HCT116 (cell line): ENCODE data around the gene TMOD3. TPM values are rescaled to one million over a fixed set of nuclear protein-coding genes. Genes with fewer than 3 reads are reported as not detected.

Experiments
- ATAC-seq: fragments of 200-7000 bp; cut with Tn5 transposase; 2 replicates; pipeline ENCODE4 v1.9.1; 2020; ENCODE audit warnings: mild to moderate bottlenecking, moderate library complexity
- BruUV-seq: library from RNA; stranded (reverse); fragments of 400-500 nt; replicated peaks from 2 replicates; lab custom pipeline; 2021; lab: Mats Ljungman, UMichigan
- CTCF ChIA-PET: fragments of 300-600 bp; sonication (Branson Sonifier 250); formaldehyde crosslinking; loops from one replicate; lab custom pipeline; 2021; ENCODE audit warnings: antibody characterized with exemption; lab: Charles Lee
- POLR2A ChIA-PET: fragments of 300-600, 350-600 bp; sonication (Branson Sonifier 250); formaldehyde crosslinking; loops from one replicate; lab custom pipeline; 2021; ENCODE audit warnings: antibody characterized with exemption; lab: Charles Lee
- RAD21 ChIA-PET, 2 experiments: fragments of 300-600 bp; sonication (Branson Sonifier 250); formaldehyde crosslinking; loops; one replicate each; lab custom pipeline; 2023; ENCODE audit warnings: low total read pairs in 2 of 2; ENCODE audit not compliant: uncharacterized antibody in 2 of 2, unreplicated experiment in 2 of 2, low non-redundant PET in 1 of 2; lab: Charles Lee
- DNase-seq: peaks from one replicate; pipeline ENCODE4 v3.0.0-alpha.2; 2010; ENCODE audit warnings: low read depth, low spot score
- H2AFZ ChIP-seq: fragments of 200-600 bp; shearing (Covaris generic), sonication (generic); 2 replicates; pipeline ENCODE4 v1.6.1; 2017; ENCODE audit warnings: low read depth, mixed run types, mixed read lengths, antibody characterized with exemption, low read length; ENCODE audit not compliant: poor library complexity, severe bottlenecking
- H3K27ac ChIP-seq: 2 replicates; pipeline ENCODE4 v1.5.1; 2012; ENCODE audit warnings: low read depth, low read length
- H3K27me3 ChIP-seq: fragments of 200-600 bp; sonication (generic); 2 replicates; pipeline ENCODE4 v1.6.1; 2016; ENCODE audit warnings: mixed run types, low read length, mixed read lengths; ENCODE audit not compliant: insufficient read depth
- H3K36me3 ChIP-seq, 2 experiments: fragments of 200-500 bp in 1 of 2; fragments of 200-600 bp in 1 of 2; sonication (Bioruptor generic) in 1 of 2; sonication (generic) in 1 of 2; 2 replicates each; pipeline versions ENCODE4 v1.5.1 to v1.6.1; 2014 to 2016; ENCODE audit warnings: low read length in 2 of 2, inconsistent platforms in 1 of 2, mixed read lengths in 1 of 2, mixed run types in 1 of 2; ENCODE audit not compliant: insufficient read depth in 2 of 2, control insufficient read depth in 1 of 2
- H3K4me1 ChIP-seq, 2 experiments: fragments of 200-600 bp in 1 of 2; sonication (generic) in 1 of 2; 2 replicates each; pipeline versions ENCODE4 v1.5.1 to v1.6.1; 2012 to 2017; ENCODE audit warnings: low read length in 2 of 2, inconsistent platforms in 1 of 2, mild to moderate bottlenecking in 1 of 2, mixed read lengths in 1 of 2, mixed run types in 1 of 2, moderate library complexity in 1 of 2; ENCODE audit not compliant: insufficient read depth in 2 of 2, control insufficient read depth in 1 of 2
- H3K4me2 ChIP-seq: fragments of 200-600 bp; sonication (generic); 2 replicates; pipeline ENCODE4 v1.6.1; 2017; ENCODE audit warnings: mixed run types, low read length, mixed read lengths
- H3K4me3 ChIP-seq, 2 experiments: fragments of 200-600 bp in 1 of 2; sonication (generic) in 1 of 2; replicated peaks in 1 of 2; 2 replicates each; pipeline ENCODE4 v1.5.1; 2011 to 2016; ENCODE audit warnings: low read length in 2 of 2, control low read depth in 1 of 2, low read depth in 1 of 2, mild to moderate bottlenecking in 1 of 2, mixed read lengths in 1 of 2, mixed run types in 1 of 2
- H3K79me2 ChIP-seq: fragments of 200-600 bp; sonication (generic); 2 replicates; pipeline ENCODE4 v1.6.1; 2017; ENCODE audit warnings: mild to moderate bottlenecking, mixed run types, low read length, moderate library complexity, mixed read lengths; ENCODE audit not compliant: insufficient read depth
- H3K9ac ChIP-seq: fragments of 200-600 bp; sonication (generic); 2 replicates; pipeline ENCODE4 v1.6.1; 2016; ENCODE audit warnings: low read length, mixed read lengths
- H3K9me2 ChIP-seq: fragments of 200-600 bp; sonication (generic), shearing (Covaris generic); 2 replicates; pipeline ENCODE4 v1.6.1; 2017; ENCODE audit warnings: mixed run types, mild to moderate bottlenecking, moderate library complexity; ENCODE audit not compliant: insufficient read depth
- H3K9me3 ChIP-seq, 2 experiments: fragments of 200-500 bp in 1 of 2; fragments of 200-600 bp in 1 of 2; sonication (Bioruptor generic) in 1 of 2; sonication (generic) in 1 of 2; 2 replicates each; pipeline ENCODE4 v1.6.1; 2014 to 2017; ENCODE audit warnings: low read length in 2 of 2, mixed read lengths in 2 of 2, inconsistent platforms in 1 of 2, low read depth in 1 of 2, mild to moderate bottlenecking in 1 of 2, mixed run types in 1 of 2, moderate library complexity in 1 of 2; ENCODE audit not compliant: control insufficient read depth in 1 of 2, insufficient read depth in 1 of 2
- H4K20me1 ChIP-seq: fragments of 200-600 bp; sonication (generic), shearing (Covaris generic); 2 replicates; pipeline ENCODE4 v1.6.1; 2017; ENCODE audit warnings: mixed run types, mild to moderate bottlenecking, moderate library complexity; ENCODE audit not compliant: insufficient read depth
- ATF3 ChIP-seq: IDR thresholded peaks from 2 replicates; pipeline ENCODE4 v1.6.1; 2012
- CBX3 ChIP-seq: IDR thresholded peaks from 2 replicates; pipeline ENCODE4 v1.6.1; 2012; ENCODE audit warnings: low read depth
- CEBPB ChIP-seq: IDR thresholded peaks from 2 replicates; pipeline ENCODE4 v1.6.1; 2012; ENCODE audit warnings: low read depth
- EGR1 ChIP-seq: IDR thresholded peaks from 2 replicates; pipeline ENCODE4 v1.6.1; 2012; ENCODE audit warnings: low read depth
- ELF1 ChIP-seq: IDR thresholded peaks from 2 replicates; pipeline ENCODE4 v1.6.1; 2012; ENCODE audit warnings: low read depth, borderline replicate concordance
- EZH2 ChIP-seq: fragments of 200-600 bp; sonication (generic); IDR thresholded peaks from 2 replicates; pipeline ENCODE4 v1.6.1; 2017; ENCODE audit warnings: antibody characterized with exemption, mixed run types
- EZH2phosphoT487 ChIP-seq: fragments of 200-600 bp; IDR thresholded peaks from 2 replicates; pipeline ENCODE4 v1.6.1; 2018; ENCODE audit warnings: antibody characterized with exemption, borderline replicate concordance
- RAD21 ChIP-seq: IDR thresholded peaks from 2 replicates; pipeline ENCODE4 v1.6.1; 2012; ENCODE audit warnings: low read depth, mild to moderate bottlenecking
- SP1 ChIP-seq: IDR thresholded peaks from 2 replicates; pipeline ENCODE4 v1.6.1; 2012; ENCODE audit warnings: low read depth
- TCF7L2 ChIP-seq: IDR thresholded peaks from 2 replicates; pipeline ENCODE4 v1.7.0; 2011; ENCODE audit warnings: borderline replicate concordance, inconsistent platforms; ENCODE audit not compliant: insufficient read depth, insufficient read length; ENCODE audit errors: extremely low read depth
- YY1 ChIP-seq: IDR thresholded peaks from 2 replicates; pipeline ENCODE4 v1.6.1; 2011; ENCODE audit warnings: low read length, low read depth, moderate library complexity, mild to moderate bottlenecking; ENCODE audit not compliant: insufficient replicate concordance; ENCODE audit errors: extremely low read depth
- ZFX ChIP-seq: fragments of 450-650 bp; IDR thresholded peaks from 2 replicates; pipeline ENCODE4 v1.6.1; 2017
- intact Hi-C: fragments of 100-400 bp; cut with micrococcal nuclease; formaldehyde crosslinking; loops from 2 replicates; pipeline ENCODE4 v1.10.0; 2022
- total RNA-seq: library from RNA; stranded (reverse); gene quantifications from one replicate; pipeline ENCODE4 v1.2.1, GENCODE V29; 2021; ENCODE audit not compliant: unreplicated experiment
- TF ChIP-seq, protein P1 (sequence below), 3 experiments: fragments of 200-600 bp in 1 of 3; sonication (generic) in 1 of 3; IDR thresholded peaks in 2 of 3; conservative IDR thresholded peaks in 1 of 3; 2 replicates each; pipeline ENCODE4 v1.5.1; 2012 to 2017; ENCODE audit warnings: low read depth in 2 of 3, low read length in 2 of 3, antibody characterized with exemption in 1 of 3, borderline replicate concordance in 1 of 3, control low read depth in 1 of 3, mild to moderate bottlenecking in 1 of 3, mixed read lengths in 1 of 3, mixed run types in 1 of 3, moderate library complexity in 1 of 3; ENCODE audit not compliant: insufficient read depth in 1 of 3
- TF ChIP-seq, protein P2 (sequence below): IDR thresholded peaks from 2 replicates; pipeline ENCODE4 v1.6.1; 2012; ENCODE audit warnings: low read depth

Gene TMOD3
- total RNA-seq, 1 experiment from 2014 or later, result 78.8 TPM

DNA sequence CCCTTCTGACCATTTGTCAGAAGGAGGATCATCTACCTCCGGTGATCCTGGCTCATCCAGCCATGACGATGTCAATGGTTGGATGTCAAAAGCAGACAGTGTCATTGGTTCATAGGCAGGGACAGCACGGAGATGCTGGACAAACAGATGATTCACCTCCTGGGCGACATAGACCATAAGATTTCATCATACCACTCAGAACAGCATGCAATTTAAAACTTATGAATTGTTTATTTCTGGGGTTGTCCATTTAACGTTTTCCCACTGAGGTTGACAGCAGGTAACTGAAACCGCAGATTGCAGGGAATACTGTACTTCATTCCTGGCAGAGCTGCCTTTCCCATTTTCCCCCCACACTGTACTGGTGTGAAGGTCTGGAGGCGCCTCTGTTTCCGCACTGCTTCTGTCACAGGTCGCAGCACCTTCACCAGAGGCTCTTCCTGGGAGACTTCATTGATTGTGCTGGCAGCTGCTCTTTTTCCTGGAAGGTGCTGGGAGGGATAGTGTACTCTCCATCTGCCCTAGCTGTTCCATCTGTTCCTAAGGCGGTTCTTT, 32.5 kb upstream of the TMOD3 start:
- Histone ChIP-seq H3K9me2 (no peaks in the 10 kb centered on the region), H3K79me2 (no peaks in the 10 kb centered on the region), H3K27me3 (no peaks in the 10 kb centered on the region), H2AFZ (no peak overlapping the region), H3K4me3 (no peak overlapping the region), H3K27ac (no peak overlapping the region), H3K4me2 (no peak overlapping the region), H4K20me1 (no peaks in the 10 kb centered on the region), H3K4me1 (peaks cover 11% of the 10 kb centered on the region in 2 experiments), H3K36me3 (no peaks in the 10 kb centered on the region), H3K9ac (no peak overlapping the region), H3K9me3 (no peaks in the 10 kb centered on the region)
- no peak for DNase-seq
- intact Hi-C loops, result no loop called here
- CTCF ChIA-PET, result no interaction called here
- no TSS peak for BruUV-seq
- POLR2A ChIA-PET, result no interaction called here
- no peak for ATAC-seq
- RAD21 ChIA-PET, result no interaction called here
- TF ChIP-seq EZH2 (no peak), CEBPB (0 out of 2 replicates have a peak, but pooled peaks have one; percentile 41)

DNA sequence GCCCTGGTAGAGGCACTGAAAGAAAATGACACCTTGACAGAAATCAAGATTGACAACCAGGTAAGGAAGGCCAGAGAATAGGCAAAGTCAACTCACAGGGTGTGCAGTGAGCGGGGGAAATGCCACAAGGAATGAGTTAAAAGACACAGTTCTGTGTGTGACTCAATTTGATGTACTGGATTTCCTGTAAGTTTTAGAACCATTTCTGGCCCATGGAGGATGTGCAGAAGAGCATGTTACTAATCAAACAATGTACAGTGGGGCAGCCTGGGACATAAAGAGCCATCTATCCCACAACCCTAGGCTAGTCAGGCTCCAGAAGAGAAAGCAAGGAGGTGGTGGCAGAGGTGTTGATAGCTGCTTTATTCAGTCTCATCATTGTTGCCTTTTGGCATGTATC, 31.2 kb upstream of the TMOD3 start:
- H3K9me3 ChIP-seq, result no peaks in the 10 kb centered on the region
- RAD21 ChIA-PET, result no interaction called here
- H3K79me2 ChIP-seq, result no peaks in the 10 kb centered on the region
- no peak overlapping the region for H3K4me2 ChIP-seq
- no peak overlapping the region for H3K9ac ChIP-seq
- no peaks in the 10 kb centered on the region for H4K20me1 ChIP-seq
- no peaks in the 10 kb centered on the region for H3K9me2 ChIP-seq
- H3K4me3 ChIP-seq, result no peak overlapping the region
- H3K4me1 ChIP-seq, result peaks cover 10 to 11% of the 10 kb centered on the region in 2 experiments
- no peak for TF ChIP-seq ELF1
- no peak for TF ChIP-seq SP1
- no peak for TF ChIP-seq EZH2
- TF ChIP-seq, protein P1, sequence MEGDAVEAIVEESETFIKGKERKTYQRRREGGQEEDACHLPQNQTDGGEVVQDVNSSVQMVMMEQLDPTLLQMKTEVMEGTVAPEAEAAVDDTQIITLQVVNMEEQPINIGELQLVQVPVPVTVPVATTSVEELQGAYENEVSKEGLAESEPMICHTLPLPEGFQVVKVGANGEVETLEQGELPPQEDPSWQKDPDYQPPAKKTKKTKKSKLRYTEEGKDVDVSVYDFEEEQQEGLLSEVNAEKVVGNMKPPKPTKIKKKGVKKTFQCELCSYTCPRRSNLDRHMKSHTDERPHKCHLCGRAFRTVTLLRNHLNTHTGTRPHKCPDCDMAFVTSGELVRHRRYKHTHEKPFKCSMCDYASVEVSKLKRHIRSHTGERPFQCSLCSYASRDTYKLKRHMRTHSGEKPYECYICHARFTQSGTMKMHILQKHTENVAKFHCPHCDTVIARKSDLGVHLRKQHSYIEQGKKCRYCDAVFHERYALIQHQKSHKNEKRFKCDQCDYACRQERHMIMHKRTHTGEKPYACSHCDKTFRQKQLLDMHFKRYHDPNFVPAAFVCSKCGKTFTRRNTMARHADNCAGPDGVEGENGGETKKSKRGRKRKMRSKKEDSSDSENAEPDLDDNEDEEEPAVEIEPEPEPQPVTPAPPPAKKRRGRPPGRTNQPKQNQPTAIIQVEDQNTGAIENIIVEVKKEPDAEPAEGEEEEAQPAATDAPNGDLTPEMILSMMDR (IDR thresholded peaks at IDR 0.05 in 2 of 3, conservative IDR thresholded peaks at IDR 0.05 in 1 of 3; ENCODE audit: borderline replicate concordance in 1 of 3, insufficient read depth in 1 of 3, low read depth in 2 of 3, low read length in 2 of 3), result no peak
- no peak for TF ChIP-seq ATF3
- TF ChIP-seq, protein P2, sequence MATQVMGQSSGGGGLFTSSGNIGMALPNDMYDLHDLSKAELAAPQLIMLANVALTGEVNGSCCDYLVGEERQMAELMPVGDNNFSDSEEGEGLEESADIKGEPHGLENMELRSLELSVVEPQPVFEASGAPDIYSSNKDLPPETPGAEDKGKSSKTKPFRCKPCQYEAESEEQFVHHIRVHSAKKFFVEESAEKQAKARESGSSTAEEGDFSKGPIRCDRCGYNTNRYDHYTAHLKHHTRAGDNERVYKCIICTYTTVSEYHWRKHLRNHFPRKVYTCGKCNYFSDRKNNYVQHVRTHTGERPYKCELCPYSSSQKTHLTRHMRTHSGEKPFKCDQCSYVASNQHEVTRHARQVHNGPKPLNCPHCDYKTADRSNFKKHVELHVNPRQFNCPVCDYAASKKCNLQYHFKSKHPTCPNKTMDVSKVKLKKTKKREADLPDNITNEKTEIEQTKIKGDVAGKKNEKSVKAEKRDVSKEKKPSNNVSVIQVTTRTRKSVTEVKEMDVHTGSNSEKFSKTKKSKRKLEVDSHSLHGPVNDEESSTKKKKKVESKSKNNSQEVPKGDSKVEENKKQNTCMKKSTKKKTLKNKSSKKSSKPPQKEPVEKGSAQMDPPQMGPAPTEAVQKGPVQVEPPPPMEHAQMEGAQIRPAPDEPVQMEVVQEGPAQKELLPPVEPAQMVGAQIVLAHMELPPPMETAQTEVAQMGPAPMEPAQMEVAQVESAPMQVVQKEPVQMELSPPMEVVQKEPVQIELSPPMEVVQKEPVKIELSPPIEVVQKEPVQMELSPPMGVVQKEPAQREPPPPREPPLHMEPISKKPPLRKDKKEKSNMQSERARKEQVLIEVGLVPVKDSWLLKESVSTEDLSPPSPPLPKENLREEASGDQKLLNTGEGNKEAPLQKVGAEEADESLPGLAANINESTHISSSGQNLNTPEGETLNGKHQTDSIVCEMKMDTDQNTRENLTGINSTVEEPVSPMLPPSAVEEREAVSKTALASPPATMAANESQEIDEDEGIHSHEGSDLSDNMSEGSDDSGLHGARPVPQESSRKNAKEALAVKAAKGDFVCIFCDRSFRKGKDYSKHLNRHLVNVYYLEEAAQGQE, result no peak
- no peak for TF ChIP-seq ZFX
- no peak for TF ChIP-seq EZH2phosphoT487
- TF ChIP-seq EGR1, result no peak
- no peak for TF ChIP-seq RAD21
- TF ChIP-seq CBX3, result no peak
- no peak for TF ChIP-seq YY1
- TF ChIP-seq TCF7L2, result no peak
- no peaks in the 10 kb centered on the region for H3K27me3 ChIP-seq
- BruUV-seq, result no TSS peak
- no peak for DNase-seq
- no peak overlapping the region for H2AFZ ChIP-seq
- H3K27ac ChIP-seq, result no peak overlapping the region
- no peaks in the 10 kb centered on the region for H3K36me3 ChIP-seq
- CTCF ChIA-PET, result no interaction called here
- intact Hi-C loops, result no loop called here
- POLR2A ChIA-PET, result no interaction called here
- no peak for ATAC-seq
